HCT116 (cell line): ENCODE results near the gene FGF11. TPM values are rescaled to one million over a fixed set of nuclear protein-coding genes. Genes with fewer than 3 reads are reported as not detected.

Experiments used
- ATAC-seq: fragments of 200-7000 bp; cut with Tn5 transposase; 2 replicates; pipeline ENCODE4 v1.9.1; 2020; ENCODE audit warnings: mild to moderate bottlenecking, moderate library complexity
- BruUV-seq: library from RNA; stranded (reverse); fragments of 400-500 nt; replicated peaks from 2 replicates; lab custom pipeline; 2021; lab: Mats Ljungman, UMichigan
- CTCF ChIA-PET: fragments of 300-600 bp; sonication (Branson Sonifier 250); formaldehyde crosslinking; loops from one replicate; lab custom pipeline; 2021; ENCODE audit warnings: antibody characterized with exemption; lab: Charles Lee
- POLR2A ChIA-PET: fragments of 300-600, 350-600 bp; sonication (Branson Sonifier 250); formaldehyde crosslinking; loops from one replicate; lab custom pipeline; 2021; ENCODE audit warnings: antibody characterized with exemption; lab: Charles Lee
- RAD21 ChIA-PET, 2 experiments: fragments of 300-600 bp; sonication (Branson Sonifier 250); formaldehyde crosslinking; loops; one replicate each; lab custom pipeline; 2023; ENCODE audit warnings: low total read pairs in 2 of 2; ENCODE audit not compliant: uncharacterized antibody in 2 of 2, unreplicated experiment in 2 of 2, low non-redundant PET in 1 of 2; lab: Charles Lee
- DNase-seq: peaks from one replicate; pipeline ENCODE4 v3.0.0-alpha.2; 2010; ENCODE audit warnings: low read depth, low spot score
- H2AFZ ChIP-seq: fragments of 200-600 bp; shearing (Covaris generic), sonication (generic); 2 replicates; pipeline ENCODE4 v1.6.1; 2017; ENCODE audit warnings: low read depth, mixed run types, mixed read lengths, antibody characterized with exemption, low read length; ENCODE audit not compliant: poor library complexity, severe bottlenecking
- H3K27ac ChIP-seq: 2 replicates; pipeline ENCODE4 v1.5.1; 2012; ENCODE audit warnings: low read depth, low read length
- H3K27me3 ChIP-seq: fragments of 200-600 bp; sonication (generic); 2 replicates; pipeline ENCODE4 v1.6.1; 2016; ENCODE audit warnings: mixed run types, low read length, mixed read lengths; ENCODE audit not compliant: insufficient read depth
- H3K36me3 ChIP-seq, 2 experiments: fragments of 200-500 bp in 1 of 2; fragments of 200-600 bp in 1 of 2; sonication (Bioruptor generic) in 1 of 2; sonication (generic) in 1 of 2; 2 replicates each; pipeline versions ENCODE4 v1.5.1 to v1.6.1; 2014 to 2016; ENCODE audit warnings: low read length in 2 of 2, inconsistent platforms in 1 of 2, mixed read lengths in 1 of 2, mixed run types in 1 of 2; ENCODE audit not compliant: insufficient read depth in 2 of 2, control insufficient read depth in 1 of 2
- H3K4me1 ChIP-seq, 2 experiments: fragments of 200-600 bp in 1 of 2; sonication (generic) in 1 of 2; 2 replicates each; pipeline versions ENCODE4 v1.5.1 to v1.6.1; 2012 to 2017; ENCODE audit warnings: low read length in 2 of 2, inconsistent platforms in 1 of 2, mild to moderate bottlenecking in 1 of 2, mixed read lengths in 1 of 2, mixed run types in 1 of 2, moderate library complexity in 1 of 2; ENCODE audit not compliant: insufficient read depth in 2 of 2, control insufficient read depth in 1 of 2
- H3K4me2 ChIP-seq: fragments of 200-600 bp; sonication (generic); 2 replicates; pipeline ENCODE4 v1.6.1; 2017; ENCODE audit warnings: mixed run types, low read length, mixed read lengths
- H3K4me3 ChIP-seq, 2 experiments: fragments of 200-600 bp in 1 of 2; sonication (generic) in 1 of 2; replicated peaks in 1 of 2; 2 replicates each; pipeline ENCODE4 v1.5.1; 2011 to 2016; ENCODE audit warnings: low read length in 2 of 2, control low read depth in 1 of 2, low read depth in 1 of 2, mild to moderate bottlenecking in 1 of 2, mixed read lengths in 1 of 2, mixed run types in 1 of 2
- H3K79me2 ChIP-seq: fragments of 200-600 bp; sonication (generic); 2 replicates; pipeline ENCODE4 v1.6.1; 2017; ENCODE audit warnings: mild to moderate bottlenecking, mixed run types, low read length, moderate library complexity, mixed read lengths; ENCODE audit not compliant: insufficient read depth
- H3K9ac ChIP-seq: fragments of 200-600 bp; sonication (generic); 2 replicates; pipeline ENCODE4 v1.6.1; 2016; ENCODE audit warnings: low read length, mixed read lengths
- H3K9me2 ChIP-seq: fragments of 200-600 bp; sonication (generic), shearing (Covaris generic); 2 replicates; pipeline ENCODE4 v1.6.1; 2017; ENCODE audit warnings: mixed run types, mild to moderate bottlenecking, moderate library complexity; ENCODE audit not compliant: insufficient read depth
- H3K9me3 ChIP-seq, 2 experiments: fragments of 200-500 bp in 1 of 2; fragments of 200-600 bp in 1 of 2; sonication (Bioruptor generic) in 1 of 2; sonication (generic) in 1 of 2; 2 replicates each; pipeline ENCODE4 v1.6.1; 2014 to 2017; ENCODE audit warnings: low read length in 2 of 2, mixed read lengths in 2 of 2, inconsistent platforms in 1 of 2, low read depth in 1 of 2, mild to moderate bottlenecking in 1 of 2, mixed run types in 1 of 2, moderate library complexity in 1 of 2; ENCODE audit not compliant: control insufficient read depth in 1 of 2, insufficient read depth in 1 of 2
- H4K20me1 ChIP-seq: fragments of 200-600 bp; sonication (generic), shearing (Covaris generic); 2 replicates; pipeline ENCODE4 v1.6.1; 2017; ENCODE audit warnings: mixed run types, mild to moderate bottlenecking, moderate library complexity; ENCODE audit not compliant: insufficient read depth
- EGR1 ChIP-seq: IDR thresholded peaks from 2 replicates; pipeline ENCODE4 v1.6.1; 2012; ENCODE audit warnings: low read depth
- ELF1 ChIP-seq: IDR thresholded peaks from 2 replicates; pipeline ENCODE4 v1.6.1; 2012; ENCODE audit warnings: low read depth, borderline replicate concordance
- EZH2phosphoT487 ChIP-seq: fragments of 200-600 bp; IDR thresholded peaks from 2 replicates; pipeline ENCODE4 v1.6.1; 2018; ENCODE audit warnings: antibody characterized with exemption, borderline replicate concordance
- POLR2A ChIP-seq: IDR thresholded peaks from 2 replicates; pipeline ENCODE4 v1.7.0; 2011; ENCODE audit warnings: borderline replicate concordance; ENCODE audit not compliant: insufficient read depth, insufficient read length; ENCODE audit errors: extremely low read depth
- POLR2AphosphoS5 ChIP-seq: IDR thresholded peaks from 2 replicates; pipeline ENCODE4 v1.6.1; 2011; ENCODE audit warnings: mild to moderate bottlenecking, low read depth, low read length, moderate library complexity
- YY1 ChIP-seq: IDR thresholded peaks from 2 replicates; pipeline ENCODE4 v1.6.1; 2011; ENCODE audit warnings: low read length, low read depth, moderate library complexity, mild to moderate bottlenecking; ENCODE audit not compliant: insufficient replicate concordance; ENCODE audit errors: extremely low read depth
- intact Hi-C: fragments of 100-400 bp; cut with micrococcal nuclease; formaldehyde crosslinking; loops from 2 replicates; pipeline ENCODE4 v1.10.0; 2022
- total RNA-seq: library from RNA; stranded (reverse); gene quantifications from one replicate; pipeline ENCODE4 v1.2.1, GENCODE V29; 2021; ENCODE audit not compliant: unreplicated experiment
- TF ChIP-seq, protein P1 (sequence below): IDR thresholded peaks from 2 replicates; pipeline ENCODE4 v1.6.1; 2012

FGF11 gene
- total RNA-seq, 1 experiment from 2014 or later = 6.1 TPM

DNA sequence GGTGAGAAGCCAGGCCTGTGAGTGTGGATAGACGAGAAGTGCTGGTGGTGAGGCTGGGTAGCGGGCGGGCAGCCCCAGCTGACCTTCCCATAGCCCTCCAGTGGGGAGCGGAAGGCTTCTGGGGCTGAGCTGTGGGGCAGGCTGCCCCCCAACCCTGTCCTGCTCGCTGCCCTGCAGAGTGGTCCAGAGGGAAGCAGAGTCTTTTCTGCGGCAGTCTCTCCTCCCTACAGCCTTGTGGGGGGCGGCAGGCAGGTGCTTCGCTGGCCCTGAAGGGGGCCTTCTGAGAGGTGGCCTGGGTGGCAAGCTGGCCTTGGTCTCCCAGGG, 27.9 kb upstream of the FGF11 start:
- Histone ChIP-seq H3K36me3 (peaks cover 3 to 6% of the 10 kb centered on the region in 2 experiments; a peak in 2 of 4 replicates), H3K79me2 (no peaks in the 10 kb centered on the region), H3K4me2 (no peak overlapping the region), H3K4me1 (peaks cover 0 to 3% of the 10 kb centered on the region in 2 experiments; a peak in 1 of 4 replicates), H3K4me3 (no peak overlapping the region), H3K9me2 (no peaks in the 10 kb centered on the region), H3K9ac (no peak overlapping the region), H3K27me3 (no peaks in the 10 kb centered on the region), H4K20me1 (no peaks in the 10 kb centered on the region), H2AFZ (no peak overlapping the region), H3K27ac (no peak overlapping the region), H3K9me3 (no peaks in the 10 kb centered on the region)
- CTCF ChIA-PET = no interaction called here
- ATAC-seq (no peak), DNase-seq (no peak)
- BruUV-seq = no TSS peak
- TF ChIP-seq YY1 = no peak
- no peak for TF ChIP-seq EGR1
- no peak for TF ChIP-seq EZH2phosphoT487
- TF ChIP-seq, protein P1, sequence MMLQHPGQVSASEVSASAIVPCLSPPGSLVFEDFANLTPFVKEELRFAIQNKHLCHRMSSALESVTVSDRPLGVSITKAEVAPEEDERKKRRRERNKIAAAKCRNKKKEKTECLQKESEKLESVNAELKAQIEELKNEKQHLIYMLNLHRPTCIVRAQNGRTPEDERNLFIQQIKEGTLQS = no peak
- no peak for TF ChIP-seq POLR2A
- POLR2A ChIA-PET = no interaction called here
- intact Hi-C loops = no loop called here
- RAD21 ChIA-PET = no interaction called here

DNA sequence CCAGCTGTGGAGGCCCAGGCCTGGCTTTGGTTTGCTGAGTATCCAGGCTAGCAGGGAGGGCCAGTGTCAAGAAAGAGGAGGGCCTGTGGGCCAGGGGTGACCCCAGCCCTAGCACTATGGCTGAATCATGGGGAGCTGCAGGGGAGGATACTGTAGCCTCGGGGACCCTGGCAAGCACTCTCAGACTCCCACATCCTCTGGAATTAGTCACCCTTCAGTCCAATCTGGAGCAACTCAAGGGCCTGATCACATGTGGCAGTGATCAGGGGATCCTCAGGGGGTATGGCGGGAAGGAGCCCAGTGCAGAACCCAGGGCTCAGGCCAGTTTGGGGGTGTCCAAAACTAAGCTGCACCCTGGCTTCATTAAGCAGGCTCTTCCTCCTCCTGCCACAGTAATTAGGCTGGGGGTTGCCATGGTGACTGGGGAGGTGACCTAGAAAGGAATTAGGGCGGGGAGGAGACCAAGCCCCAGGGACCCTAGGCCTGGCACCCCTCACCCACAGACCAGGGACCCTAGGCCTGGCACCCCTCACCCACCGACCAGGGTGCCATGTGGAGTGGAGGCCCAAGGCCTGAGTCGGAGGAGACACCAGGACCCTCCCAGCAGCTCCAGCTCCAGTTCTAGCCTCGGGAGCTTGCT, 25.8 kb upstream of the FGF11 start:
- Histone ChIP-seq H3K27me3 (no peaks in the 10 kb centered on the region), H3K4me1 (peaks cover 0 to 3% of the 10 kb centered on the region in 2 experiments; a peak in 1 of 4 replicates), H3K27ac (no peak overlapping the region; the same call in 1 of the 2 replicates), H3K36me3 (peaks cover 3 to 6% of the 10 kb centered on the region in 2 experiments; a peak in 2 of 4 replicates), H3K79me2 (no peaks in the 10 kb centered on the region), H3K4me3 (no peak overlapping the region), H2AFZ (no peak overlapping the region), H4K20me1 (no peaks in the 10 kb centered on the region), H3K4me2 (no peak overlapping the region), H3K9me2 (no peaks in the 10 kb centered on the region), H3K9ac (no peak overlapping the region), H3K9me3 (no peaks in the 10 kb centered on the region)
- ChIA-PET POLR2A (interaction anchor here (1.3 kb wide), 2 partner anchors 9 to 23 kb away, joined by 3 to 4 read pairs; partner anchors contain the start of gene TMEM256), CTCF (no interaction called here), RAD21 (no interaction called here)
- no peak for ATAC-seq
- TF ChIP-seq ELF1 (no peak), POLR2AphosphoS5 (no peak), EZH2phosphoT487 (no peak)
- TF ChIP-seq, protein P1 = no peak
- intact Hi-C loops = no loop called here
- DNase-seq = no peak
- BruUV-seq = no TSS peak
